HUES6 (cell line): ENCODE measurements around the gene PURB.

Source experiments
- H3K27ac ChIP-seq: 2 replicates; pipeline ENCODE4 v1.7.0; 2013; ENCODE audit warnings: low read depth, mild to moderate bottlenecking, low read length, inconsistent platforms
- H3K27me3 ChIP-seq: 2 replicates; pipeline ENCODE4 v1.6.1; 2013; ENCODE audit warnings: low read length; ENCODE audit not compliant: control insufficient read depth, insufficient read depth
- H3K36me3 ChIP-seq: 2 replicates; pipeline ENCODE4 v1.6.1; 2013; ENCODE audit warnings: low read length; ENCODE audit not compliant: control insufficient read depth, insufficient read depth
- H3K4me1 ChIP-seq: 2 replicates; pipeline ENCODE4 v1.6.1; 2013; ENCODE audit warnings: low read length; ENCODE audit not compliant: control insufficient read depth, insufficient read depth
- H3K4me3 ChIP-seq: 2 replicates; pipeline ENCODE4 v1.5.1; 2013; ENCODE audit warnings: low read depth, low read length
- H3K9ac ChIP-seq: one replicate; pipeline ENCODE4 v1.6.1; 2013; ENCODE audit warnings: mild to moderate bottlenecking, low read length
- H3K9me3 ChIP-seq: 2 replicates; pipeline ENCODE4 v1.6.1; 2013; ENCODE audit warnings: low read depth, low read length; ENCODE audit not compliant: control insufficient read depth, insufficient read depth

Gene PURB

GRCh38 chr7:44827567-44827966, 57.8 kb downstream of the PURB start:
- no peaks in the 10 kb centered on the region for H3K27me3 ChIP-seq
- peaks cover 66% of the 10 kb centered on the region for H3K36me3 ChIP-seq
- peaks cover 7% of the 10 kb centered on the region for H3K4me1 ChIP-seq
- no peak overlapping the region for H3K9ac ChIP-seq
- no peak overlapping the region for H3K4me3 ChIP-seq
- H3K27ac ChIP-seq, result no peak overlapping the region
- H3K9me3 ChIP-seq, result no peaks in the 10 kb centered on the region
